GM10266 (cell line): ENCODE results near the gene GJA9.
"Not testable (repeated sequence)": the region's sequence is repeated elsewhere in the genome, so short reads cannot be mapped to it uniquely, and the experiment has no call there.

ENCODE experiments used
- DNase-seq: peaks from one replicate; pipeline ENCODE4 v3.0.0; 2012; ENCODE audit errors: extremely low spot score
- TF ChIP-seq, protein P1 (sequence below): IDR thresholded peaks from 2 replicates; pipeline ENCODE4 v1.5.1; 2012; ENCODE audit warnings: mild to moderate bottlenecking, low read depth; ENCODE audit not compliant: control insufficient read depth, insufficient read depth; ENCODE audit errors: missing control alignments

Gene GJA9

DNA sequence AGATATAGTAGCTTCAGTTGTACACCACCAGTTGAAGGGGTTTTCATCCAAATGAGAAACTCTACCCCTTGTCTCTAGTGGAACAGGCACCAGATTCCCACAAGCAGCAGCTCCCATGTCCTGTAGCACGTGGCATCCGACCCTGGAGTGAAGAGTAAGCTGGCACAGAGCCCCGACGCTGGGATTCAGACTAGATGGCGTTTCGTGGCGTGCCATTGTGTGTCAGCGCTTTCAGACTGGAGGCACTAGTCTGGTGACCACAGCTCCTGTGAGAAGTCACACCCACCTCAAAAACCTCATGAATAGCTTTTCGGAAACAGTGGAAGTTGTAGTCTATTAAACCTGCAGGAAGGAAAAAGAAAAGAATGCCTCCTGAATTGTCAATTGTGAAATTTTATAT is 42.0 kb downstream of the GJA9 start:
- TF ChIP-seq, protein P1, sequence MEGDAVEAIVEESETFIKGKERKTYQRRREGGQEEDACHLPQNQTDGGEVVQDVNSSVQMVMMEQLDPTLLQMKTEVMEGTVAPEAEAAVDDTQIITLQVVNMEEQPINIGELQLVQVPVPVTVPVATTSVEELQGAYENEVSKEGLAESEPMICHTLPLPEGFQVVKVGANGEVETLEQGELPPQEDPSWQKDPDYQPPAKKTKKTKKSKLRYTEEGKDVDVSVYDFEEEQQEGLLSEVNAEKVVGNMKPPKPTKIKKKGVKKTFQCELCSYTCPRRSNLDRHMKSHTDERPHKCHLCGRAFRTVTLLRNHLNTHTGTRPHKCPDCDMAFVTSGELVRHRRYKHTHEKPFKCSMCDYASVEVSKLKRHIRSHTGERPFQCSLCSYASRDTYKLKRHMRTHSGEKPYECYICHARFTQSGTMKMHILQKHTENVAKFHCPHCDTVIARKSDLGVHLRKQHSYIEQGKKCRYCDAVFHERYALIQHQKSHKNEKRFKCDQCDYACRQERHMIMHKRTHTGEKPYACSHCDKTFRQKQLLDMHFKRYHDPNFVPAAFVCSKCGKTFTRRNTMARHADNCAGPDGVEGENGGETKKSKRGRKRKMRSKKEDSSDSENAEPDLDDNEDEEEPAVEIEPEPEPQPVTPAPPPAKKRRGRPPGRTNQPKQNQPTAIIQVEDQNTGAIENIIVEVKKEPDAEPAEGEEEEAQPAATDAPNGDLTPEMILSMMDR: no peak
- no peak for DNase-seq

DNA sequence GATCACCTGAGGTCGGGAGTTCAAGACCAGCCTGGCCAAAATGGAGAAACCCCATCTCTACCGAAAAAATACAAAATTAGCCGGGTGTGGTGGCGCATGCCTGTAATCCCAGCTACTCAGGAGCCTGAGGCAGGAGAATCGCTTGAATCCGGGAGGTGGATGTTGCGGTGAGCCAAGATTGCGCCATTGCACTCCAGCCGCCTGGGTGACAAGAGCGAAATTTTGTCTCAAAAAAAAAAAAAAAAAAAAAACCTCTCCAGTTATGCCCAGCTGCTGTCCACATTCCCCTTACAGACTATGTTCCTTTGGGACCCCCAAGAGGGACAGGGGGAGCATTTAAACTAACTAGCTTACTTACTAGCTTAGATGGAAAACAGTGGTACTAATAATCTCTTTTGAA is 45.1 kb downstream of the GJA9 start:
- DNase-seq: not testable (repeated sequence)

DNA sequence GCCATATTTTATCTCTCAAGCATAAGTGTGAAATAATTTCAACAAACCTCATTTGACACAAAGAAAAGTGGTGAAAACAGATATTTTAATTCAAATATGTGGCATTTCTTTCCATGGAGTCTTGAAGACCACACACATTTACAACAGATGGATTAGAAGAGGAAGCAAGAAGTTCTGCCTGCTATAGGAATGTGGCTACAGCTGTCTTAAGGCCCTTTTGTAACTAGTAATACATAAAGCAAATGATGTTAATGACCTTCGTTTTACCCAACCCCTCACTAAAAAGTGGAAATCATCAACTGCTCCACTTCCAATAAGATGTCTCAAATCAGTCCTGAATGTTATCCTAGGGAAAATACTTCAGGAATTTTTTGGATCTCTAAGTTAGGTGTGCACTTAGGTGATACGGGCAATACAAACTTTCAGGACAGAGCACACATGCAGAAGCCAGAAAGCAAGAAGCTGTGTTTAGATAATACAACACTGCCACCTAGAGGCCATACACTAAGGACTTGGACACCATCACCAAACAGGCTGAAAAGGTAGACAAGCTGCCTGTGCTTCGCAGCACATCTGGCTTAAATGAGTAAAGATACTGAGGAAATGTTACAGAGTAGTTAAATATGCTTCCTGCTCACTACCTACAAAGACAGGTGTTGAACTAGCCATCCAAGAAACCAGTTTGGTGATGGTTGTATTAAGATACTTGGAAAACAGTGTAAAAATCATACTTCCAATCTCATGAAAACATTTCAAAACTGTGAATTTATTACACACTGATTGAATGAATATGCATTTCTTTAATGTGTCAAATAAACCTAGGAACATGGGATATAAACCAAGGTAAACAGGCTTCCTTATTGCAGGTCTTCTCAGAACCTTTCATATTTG is 46.2 kb downstream of the GJA9 start:
- TF ChIP-seq, protein P1: peak; percentile 85
- peak; percentile 67 for DNase-seq

DNA sequence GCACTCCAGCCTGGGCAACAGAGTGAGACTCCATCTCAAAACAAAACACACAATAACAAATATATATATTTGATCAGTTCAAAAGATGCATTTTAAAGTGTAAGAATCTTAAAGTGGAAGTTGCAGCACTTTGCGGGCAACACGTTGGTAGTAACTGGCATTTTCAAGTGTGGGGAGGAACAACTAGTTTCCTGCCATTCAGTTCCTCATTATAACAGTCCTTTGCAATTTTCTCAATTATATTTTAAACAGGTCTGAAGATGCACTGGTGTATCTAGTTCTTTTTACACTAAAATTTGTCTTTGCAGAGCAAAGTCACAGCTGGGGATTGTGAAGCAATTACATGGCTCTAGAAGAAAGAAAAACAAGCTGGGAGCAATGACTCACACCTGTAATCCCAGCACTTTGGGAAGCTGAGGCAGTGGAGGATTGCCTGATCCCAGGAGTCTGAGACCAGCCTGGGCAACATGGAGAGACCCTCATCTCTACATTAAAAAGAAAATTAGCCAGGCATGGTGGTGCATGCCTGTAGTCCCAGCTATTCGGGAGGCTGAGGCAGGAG is 47.1 kb downstream of the GJA9 start:
- no peak for DNase-seq
- TF ChIP-seq, protein P1: no peak

DNA sequence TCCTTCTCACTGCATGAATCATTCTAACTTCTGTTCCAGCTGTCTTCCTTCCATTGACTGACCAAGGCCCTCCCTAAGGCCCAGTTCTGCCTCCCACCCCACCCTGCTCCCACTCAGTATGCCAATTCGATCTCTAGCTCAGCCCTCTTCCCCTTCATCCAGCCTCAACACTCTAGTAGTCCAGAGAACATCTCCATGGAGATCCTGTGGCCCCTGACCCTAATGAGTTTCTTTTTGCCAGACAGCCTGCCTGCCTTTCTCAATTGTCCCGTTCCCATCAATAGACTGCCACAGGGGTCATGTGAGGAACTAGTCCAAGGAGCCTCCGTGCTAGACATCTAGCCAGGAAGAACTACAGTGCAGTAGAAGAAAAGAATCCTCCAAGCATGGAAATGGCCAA is 48.2 kb downstream of the GJA9 start:
- TF ChIP-seq, protein P1: no peak
- no peak for DNase-seq

DNA sequence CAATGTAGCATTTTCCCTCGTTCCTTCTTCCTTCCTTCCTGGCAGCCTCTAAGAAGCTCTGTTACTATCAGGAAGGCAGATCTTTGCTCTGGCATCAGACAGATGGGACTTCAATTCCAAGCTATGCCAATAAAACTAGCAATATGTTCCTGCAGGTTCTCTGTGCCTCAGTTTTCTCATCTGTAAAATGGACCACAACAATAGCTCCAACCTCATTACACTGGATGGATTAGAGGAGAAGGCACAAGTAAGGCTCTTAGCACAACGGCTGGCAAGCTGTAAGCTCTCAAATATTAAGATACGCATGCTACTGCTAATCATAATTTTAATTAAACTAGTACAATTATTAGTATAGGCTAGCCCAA is 49.0 kb downstream of the GJA9 start:
- DNase-seq: no peak
- TF ChIP-seq, protein P1: no peak

DNA sequence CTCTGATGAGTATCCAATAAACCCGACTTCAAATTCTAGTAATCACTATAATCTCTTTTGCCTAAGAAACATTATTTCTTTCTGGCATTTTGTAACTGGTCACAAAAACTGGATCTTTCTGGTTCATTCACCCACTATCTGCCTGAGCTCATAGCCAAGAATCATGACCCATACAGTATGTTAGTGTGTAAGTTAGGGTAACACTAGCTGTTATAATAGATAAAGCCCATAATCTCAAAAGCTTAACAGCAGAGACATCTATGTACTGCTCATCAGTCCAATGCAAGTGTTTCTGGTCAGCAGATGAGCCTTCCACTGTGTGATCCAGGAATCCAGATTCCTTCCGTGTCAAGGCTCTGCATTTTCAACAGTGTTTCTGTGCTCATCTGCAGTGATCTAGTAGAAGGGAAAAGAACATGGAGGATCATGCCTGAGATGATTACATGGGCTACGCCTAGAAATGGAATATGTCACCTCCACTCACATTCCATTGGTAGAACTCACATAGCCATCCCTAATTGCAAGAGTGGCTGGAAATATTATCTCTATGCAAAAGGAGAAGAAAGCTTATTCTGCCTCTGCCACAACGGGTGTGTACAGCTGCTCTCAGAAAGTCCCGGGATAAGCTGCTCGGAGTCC is 49.5 kb downstream of the GJA9 start:
- no peak for DNase-seq
- TF ChIP-seq, protein P1: no peak
